CD4-positive, alpha-beta T cell (primary cell): Measurements from ENCODE around the gene TARDBP. TPM values are rescaled to one million over a fixed set of nuclear protein-coding genes. Genes with fewer than 3 reads are reported as not detected.
A peak's percentile ranks its signal among the peaks of the same experiment; 100 is the strongest.

ENCODE experiments used
- ATAC-seq: fragments of 200-7000 bp; cut with Tn5 transposase; one replicate; pipeline ENCODE4 v1.10.0; 2022; ENCODE audit warnings: mild to moderate bottlenecking; ENCODE audit not compliant: poor library complexity
- CTCF ChIA-PET: fragments of 350-600 bp; sonication (Branson Sonifier 250); formaldehyde crosslinking; loops from one replicate; lab custom pipeline; 2021; ENCODE audit warnings: antibody characterized with exemption, inconsistent platforms; lab: Charles Lee
- POLR2A ChIA-PET: fragments of 350-600 bp; sonication (Branson Sonifier 250); formaldehyde crosslinking; loops from one replicate; lab custom pipeline; 2021; ENCODE audit warnings: antibody characterized with exemption, inconsistent platforms; lab: Charles Lee
- DNase-seq, 14 experiments: peaks; one replicate each; pipeline ENCODE4 v3.0.0-alpha.2; 2013 to 2020; ENCODE audit warnings: mixed read lengths in 2 of 14
- H3K27ac ChIP-seq, 2 donors: one replicate each; pipeline versions ENCODE4 v1.5.1 to v1.7.0; 2013; ENCODE audit warnings: low read length in 2 of 2, low read depth in 1 of 2, mild to moderate bottlenecking in 1 of 2
- H3K27me3 ChIP-seq, 2 experiments: 1 replicate in 1 of 2; 2 replicates in 1 of 2; pipeline versions ENCODE4 v1.6.1 to v1.7.0; 2013; ENCODE audit warnings: low read length in 2 of 2, control low read depth in 1 of 2, mild to moderate bottlenecking in 1 of 2, moderate library complexity in 1 of 2; ENCODE audit not compliant: insufficient read depth in 2 of 2, control insufficient read depth in 1 of 2
- H3K36me3 ChIP-seq: one replicate; pipeline ENCODE4 v1.6.1; 2013; ENCODE audit warnings: low read length, control low read depth; ENCODE audit not compliant: insufficient read depth
- H3K4me1 ChIP-seq: one replicate; pipeline ENCODE4 v1.6.1; 2013; ENCODE audit warnings: low read length, control low read depth; ENCODE audit not compliant: insufficient read depth
- H3K4me3 ChIP-seq: one replicate; pipeline ENCODE4 v1.5.1; 2013; ENCODE audit warnings: mild to moderate bottlenecking, low read length, moderate library complexity
- H3K9me3 ChIP-seq, 2 experiments: 1 replicate in 1 of 2; 2 replicates in 1 of 2; pipeline versions ENCODE4 v1.6.1 to v1.7.0; 2013; ENCODE audit warnings: low read length in 2 of 2, mild to moderate bottlenecking in 2 of 2, control low read depth in 1 of 2, moderate library complexity in 1 of 2; ENCODE audit not compliant: control insufficient read depth in 1 of 2, insufficient read depth in 1 of 2
- H3K27ac Mint-ChIP-seq: one replicate; pipeline ENCODE4 v1.8.0; 2020; ENCODE audit warnings: mixed read lengths
- H3K27me3 Mint-ChIP-seq: one replicate; pipeline ENCODE4 v1.8.0; 2021; ENCODE audit warnings: mixed read lengths
- H3K36me3 Mint-ChIP-seq: one replicate; pipeline ENCODE4 v1.8.0; 2021; ENCODE audit warnings: low read depth, mixed read lengths
- H3K4me1 Mint-ChIP-seq: one replicate; pipeline ENCODE4 v1.8.0; 2021; ENCODE audit warnings: low read depth, mixed read lengths
- H3K4me3 Mint-ChIP-seq: one replicate; pipeline ENCODE4 v1.8.0; 2020; ENCODE audit warnings: mild to moderate bottlenecking, mixed read lengths
- H3K9me3 Mint-ChIP-seq: one replicate; pipeline ENCODE4 v1.8.0; 2020; ENCODE audit warnings: mixed read lengths
- CTCF ChIP-seq: fragments of 200-600 bp; IDR thresholded peaks from one replicate; pipeline ENCODE4 v1.8.0; 2022; ENCODE audit warnings: antibody characterized with exemption, mild to moderate bottlenecking
- intact Hi-C, 2 experiments: fragments of 100-400 bp; cut with DNase I in 1 of 2; cut with micrococcal nuclease in 1 of 2; formaldehyde crosslinking; loops; one replicate each; pipeline versions ENCODE4 v1.15.1 to v1.9.0; 2023 to 2025; cut with DNase I, micrococcal nuclease
- total RNA-seq, 174 experiments: library from RNA in 2 of 174; stranded (reverse) in 2 of 174; gene quantifications; one replicate each; pipeline ENCODE4 v1.2.3 and lab custom pipeline; 2021 to 2026

Gene TARDBP
- total RNA-seq, 2 experiments from 2014 or later = 141 to 149 TPM

GRCh38 chr1:11054181-11054580, 41.7 kb downstream of the TARDBP start:
- Mint-ChIP-seq H3K4me3 (peak overlapping the region; percentile 38), H3K4me1 (peaks cover 8% of the 10 kb centered on the region), H3K27me3 (no peaks in the 10 kb centered on the region), H3K36me3 (peaks cover 30% of the 10 kb centered on the region), H3K27ac (no peak overlapping the region), H3K9me3 (no peaks in the 10 kb centered on the region)
- TF ChIP-seq CTCF = no peak
- Histone ChIP-seq H3K36me3 (peaks cover 24% of the 10 kb centered on the region), H3K9me3 (no peaks in the 10 kb centered on the region), H3K27me3 (no peaks in the 10 kb centered on the region), H3K4me3 (no peak overlapping the region), H3K4me1 (peaks cover 11% of the 10 kb centered on the region), H3K27ac (no peak overlapping the region)
- no peak for ATAC-seq
- ChIA-PET POLR2A (interaction anchor here (1.1 kb wide), 1 partner anchor 26 kb away, joined by 3 read pairs; no protein-coding TSS in a partner anchor), CTCF (no interaction called here)
- no peak for DNase-seq
- intact Hi-C loops = no loop called here

GRCh38 chr1:11054666-11055065, 42.2 kb downstream of the TARDBP start:
- no peak for TF ChIP-seq CTCF
- CTCF ChIA-PET = no interaction called here
- H3K9me3 ChIP-seq = no peaks in the 10 kb centered on the region
- intact Hi-C loops = loop anchor here in 1 of 2 experiments (5.0 kb wide), 1 partner anchor 218 kb away; the partner anchor contains the start of gene UBIAD1
- H3K27ac Mint-ChIP-seq = no peak overlapping the region
- H3K36me3 Mint-ChIP-seq = peaks cover 32% of the 10 kb centered on the region
- H3K27me3 Mint-ChIP-seq = no peaks in the 10 kb centered on the region
- H3K4me3 Mint-ChIP-seq = peak overlapping the region; percentile 38
- no peaks in the 10 kb centered on the region for H3K27me3 ChIP-seq
- H3K4me1 ChIP-seq = peaks cover 14% of the 10 kb centered on the region
- no peak overlapping the region for H3K27ac ChIP-seq
- ATAC-seq = no peak
- no peaks in the 10 kb centered on the region for H3K9me3 Mint-ChIP-seq
- peaks cover 24% of the 10 kb centered on the region for H3K36me3 ChIP-seq
- POLR2A ChIA-PET = no interaction called here
- no peak for DNase-seq
- H3K4me1 Mint-ChIP-seq = peaks cover 9% of the 10 kb centered on the region
- no peak overlapping the region for H3K4me3 ChIP-seq

- ChIA-PET CTCF (no interaction called here), POLR2A (no interaction called here)
- H3K27ac Mint-ChIP-seq = no peak overlapping the region
- intact Hi-C loops = loop anchor here in 1 of 2 experiments (5.0 kb wide), 1 partner anchor 217 kb away; the partner anchor contains the start of gene UBIAD1
- no peak for TF ChIP-seq CTCF
- H3K27ac ChIP-seq = no peak overlapping the region
- DNase-seq (no peak), ATAC-seq (no peak)
- no peaks in the 10 kb centered on the region for H3K27me3 ChIP-seq
- H3K36me3 Mint-ChIP-seq = peaks cover 37% of the 10 kb centered on the region
- H3K4me1 ChIP-seq = peaks cover 17% of the 10 kb centered on the region
- H3K4me3 ChIP-seq = no peak overlapping the region
- H3K9me3 Mint-ChIP-seq = no peaks in the 10 kb centered on the region
- H3K4me3 Mint-ChIP-seq = no peak overlapping the region
- no peaks in the 10 kb centered on the region for H3K9me3 ChIP-seq
- peaks cover 24% of the 10 kb centered on the region for H3K36me3 ChIP-seq
- H3K27me3 Mint-ChIP-seq = no peaks in the 10 kb centered on the region
- peaks cover 14% of the 10 kb centered on the region for H3K4me1 Mint-ChIP-seq
Observed at GRCh38 chr1:11055676-11056075, 43.2 kb downstream of the TARDBP start.
